ENCODE results near the gene CUL4B.

DNA sequence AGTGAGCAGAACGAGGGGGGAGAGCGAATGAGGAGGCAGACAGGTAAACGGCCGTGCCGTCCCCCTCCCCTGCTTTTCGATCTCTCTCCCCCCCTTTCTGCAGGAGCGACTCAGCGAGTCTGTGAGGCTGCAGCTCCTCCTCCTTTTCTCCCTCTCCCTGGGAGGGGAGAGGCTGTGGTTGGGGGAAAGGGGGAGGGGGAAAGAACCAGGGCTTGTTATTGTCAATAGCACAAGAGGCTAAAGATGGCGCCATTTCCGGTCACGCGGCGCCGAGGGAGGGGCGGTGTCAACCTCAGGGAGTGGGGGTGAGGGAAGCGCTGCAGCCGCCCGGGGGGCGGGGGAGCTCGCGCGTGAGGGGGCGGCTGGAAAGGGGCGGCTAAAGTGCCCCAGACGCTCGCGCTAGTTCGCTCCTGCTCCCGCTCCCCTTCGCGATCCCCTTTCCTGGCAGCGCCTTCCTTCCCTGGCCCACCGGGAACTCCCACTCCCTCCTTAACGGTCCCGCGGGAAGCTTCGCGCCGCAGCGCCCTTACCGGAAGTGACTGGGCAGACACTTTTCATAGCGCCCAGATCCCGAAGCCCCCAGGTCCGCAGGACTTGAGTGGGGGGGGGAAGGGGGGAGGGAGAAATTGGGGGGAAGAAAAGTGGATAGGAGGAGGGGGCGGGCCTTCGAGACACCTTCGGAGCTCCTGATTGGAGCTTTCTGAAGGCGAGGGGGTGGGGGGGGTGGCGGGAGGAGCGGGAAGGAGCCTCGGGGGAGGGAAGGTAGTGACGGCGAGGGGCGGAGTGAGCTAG is at the start of gene CUL4B:
- TF ChIP-seq, protein P1, sequence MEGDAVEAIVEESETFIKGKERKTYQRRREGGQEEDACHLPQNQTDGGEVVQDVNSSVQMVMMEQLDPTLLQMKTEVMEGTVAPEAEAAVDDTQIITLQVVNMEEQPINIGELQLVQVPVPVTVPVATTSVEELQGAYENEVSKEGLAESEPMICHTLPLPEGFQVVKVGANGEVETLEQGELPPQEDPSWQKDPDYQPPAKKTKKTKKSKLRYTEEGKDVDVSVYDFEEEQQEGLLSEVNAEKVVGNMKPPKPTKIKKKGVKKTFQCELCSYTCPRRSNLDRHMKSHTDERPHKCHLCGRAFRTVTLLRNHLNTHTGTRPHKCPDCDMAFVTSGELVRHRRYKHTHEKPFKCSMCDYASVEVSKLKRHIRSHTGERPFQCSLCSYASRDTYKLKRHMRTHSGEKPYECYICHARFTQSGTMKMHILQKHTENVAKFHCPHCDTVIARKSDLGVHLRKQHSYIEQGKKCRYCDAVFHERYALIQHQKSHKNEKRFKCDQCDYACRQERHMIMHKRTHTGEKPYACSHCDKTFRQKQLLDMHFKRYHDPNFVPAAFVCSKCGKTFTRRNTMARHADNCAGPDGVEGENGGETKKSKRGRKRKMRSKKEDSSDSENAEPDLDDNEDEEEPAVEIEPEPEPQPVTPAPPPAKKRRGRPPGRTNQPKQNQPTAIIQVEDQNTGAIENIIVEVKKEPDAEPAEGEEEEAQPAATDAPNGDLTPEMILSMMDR (IDR thresholded peaks at IDR 0.05; ENCODE audit: low read depth, low read length): no peak
- no peak for TF ChIP-seq EZH2phosphoT487 (IDR thresholded peaks at IDR 0.05; ENCODE audit: low read depth)

Data from OCI-LY3 (cell line).